ENCODE results near the gene GBF1.

DNA sequence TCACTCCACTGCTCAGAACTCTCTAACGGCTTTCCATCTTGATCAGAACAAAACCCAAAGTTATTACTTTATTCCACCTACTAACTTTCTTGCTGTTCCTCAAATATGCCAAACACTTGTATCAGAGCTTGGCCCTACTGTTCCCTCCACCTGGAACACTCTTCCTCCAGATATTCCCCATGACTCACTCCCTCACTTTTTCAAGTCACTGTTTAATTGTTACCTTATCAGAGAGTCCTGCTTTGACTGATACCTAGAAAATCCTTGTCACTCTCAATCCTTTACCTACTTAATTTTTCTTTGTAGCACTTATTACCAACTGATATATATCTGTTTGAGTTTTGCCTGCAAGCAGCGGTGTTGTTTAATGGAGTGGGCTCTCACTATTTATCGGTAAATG, 144.6 kb downstream of the GBF1 start:
- no peak for TF ChIP-seq POLR2A (IDR thresholded peaks at IDR 0.05)
- TF ChIP-seq, protein P1, sequence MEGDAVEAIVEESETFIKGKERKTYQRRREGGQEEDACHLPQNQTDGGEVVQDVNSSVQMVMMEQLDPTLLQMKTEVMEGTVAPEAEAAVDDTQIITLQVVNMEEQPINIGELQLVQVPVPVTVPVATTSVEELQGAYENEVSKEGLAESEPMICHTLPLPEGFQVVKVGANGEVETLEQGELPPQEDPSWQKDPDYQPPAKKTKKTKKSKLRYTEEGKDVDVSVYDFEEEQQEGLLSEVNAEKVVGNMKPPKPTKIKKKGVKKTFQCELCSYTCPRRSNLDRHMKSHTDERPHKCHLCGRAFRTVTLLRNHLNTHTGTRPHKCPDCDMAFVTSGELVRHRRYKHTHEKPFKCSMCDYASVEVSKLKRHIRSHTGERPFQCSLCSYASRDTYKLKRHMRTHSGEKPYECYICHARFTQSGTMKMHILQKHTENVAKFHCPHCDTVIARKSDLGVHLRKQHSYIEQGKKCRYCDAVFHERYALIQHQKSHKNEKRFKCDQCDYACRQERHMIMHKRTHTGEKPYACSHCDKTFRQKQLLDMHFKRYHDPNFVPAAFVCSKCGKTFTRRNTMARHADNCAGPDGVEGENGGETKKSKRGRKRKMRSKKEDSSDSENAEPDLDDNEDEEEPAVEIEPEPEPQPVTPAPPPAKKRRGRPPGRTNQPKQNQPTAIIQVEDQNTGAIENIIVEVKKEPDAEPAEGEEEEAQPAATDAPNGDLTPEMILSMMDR (IDR thresholded peaks at IDR 0.05), result no peak

All from uterus (tissue), 2 donors.